HEK293 (cell line): ENCODE results near the gene VPS13D.

ENCODE experiments used
- GLI4 ChIP-seq: fragments of 450-650 bp; formaldehyde crosslinking; IDR thresholded peaks from 2 replicates; pipeline ENCODE4 v1.5.1; 2016; ENCODE audit warnings: missing biosample characterization, missing genetic modification characterization
- ZBTB44 ChIP-seq: fragments of 450-650 bp; IDR thresholded peaks from 2 replicates; pipeline ENCODE4 v1.5.1; 2018; ENCODE audit warnings: missing biosample characterization, mild to moderate bottlenecking, missing genetic modification characterization
- ZEB2 ChIP-seq: fragments of 450-650 bp; formaldehyde crosslinking; IDR thresholded peaks from 2 replicates; pipeline ENCODE4 v1.5.1; 2016; ENCODE audit warnings: missing biosample characterization, missing genetic modification characterization
- ZNF146 ChIP-seq: fragments of 450-650 bp; formaldehyde crosslinking; IDR thresholded peaks from 2 replicates; pipeline ENCODE4 v1.5.1; 2016; ENCODE audit warnings: missing biosample characterization, missing genetic modification characterization
- ZNF423 ChIP-seq: fragments of 450-650 bp; formaldehyde crosslinking; IDR thresholded peaks from 2 replicates; pipeline ENCODE4 v1.5.1; 2016; ENCODE audit warnings: missing biosample characterization, missing genetic modification characterization

DNA sequence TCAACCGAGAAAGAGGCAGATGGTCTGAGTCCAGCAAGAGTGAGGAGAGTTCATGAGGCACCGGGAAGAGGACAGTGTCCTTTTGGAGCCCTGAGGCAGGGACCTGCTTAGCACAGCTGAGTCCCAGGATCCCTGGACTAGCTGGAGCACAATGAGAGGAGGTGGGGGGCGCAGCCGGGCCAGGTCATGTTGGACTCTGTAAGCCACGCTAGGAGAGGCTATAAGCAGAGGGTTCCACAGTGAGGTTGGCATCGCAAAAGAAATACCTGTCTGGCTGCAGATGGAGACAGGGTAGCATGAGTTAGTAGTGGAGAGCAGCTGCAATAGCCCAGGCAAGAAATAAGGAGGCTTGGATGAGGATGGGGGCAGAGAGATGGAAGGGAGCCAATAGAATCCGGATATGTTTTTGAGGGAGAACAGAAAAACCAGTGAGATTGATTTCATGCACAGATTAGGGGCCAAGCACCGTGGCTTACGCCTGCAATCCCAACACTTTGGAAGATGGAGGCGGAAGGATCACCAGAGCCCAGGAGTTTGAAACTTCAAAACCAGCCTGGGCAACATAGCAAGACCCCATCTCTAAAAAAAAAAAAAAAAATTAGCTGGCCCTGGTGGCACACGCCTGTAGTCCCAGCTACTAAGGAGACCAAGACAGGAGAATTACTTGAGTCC, 290.0 kb downstream of the VPS13D start:
- TF ChIP-seq ZBTB44 (tag by site-specific recombination) (no peak), GLI4 (tag by site-specific recombination) (no peak), ZNF423 (tag by site-specific recombination) (no peak), ZEB2 (tag by site-specific recombination) (no peak), ZNF146 (no peak)
